H1 (cell line): ENCODE results near the gene NEUROG1. TPM values are rescaled to one million over a fixed set of nuclear protein-coding genes. Genes with fewer than 3 reads are reported as not detected.

Source experiments
- CTCF ChIA-PET: fragments of 300-600 bp; sonication (Branson Sonifier 250); formaldehyde crosslinking; loops from one replicate; lab custom pipeline; 2021; ENCODE audit not compliant: partially characterized antibody; lab: Charles Lee
- POLR2A ChIA-PET: fragments of 300-600 bp; sonication (Branson Sonifier 250); formaldehyde crosslinking; loops from one replicate; lab custom pipeline; 2021; ENCODE audit warnings: inconsistent platforms; ENCODE audit not compliant: partially characterized antibody; lab: Charles Lee
- DNase-seq, 2 experiments: peaks; one replicate each; pipeline versions ENCODE4 v3.0.0 to v3.0.0-alpha.2; 2010 to 2022; ENCODE audit warnings: low spot score in 2 of 2, low read depth in 1 of 2, mixed read lengths in 1 of 2
- FAIRE-seq: peaks from 2 replicates; lab custom pipeline; 2011; peaks lifted over from hg19 to GRCh38; lab: Jason Lieb, UNC
- H2AFZ ChIP-seq: 2 replicates; pipeline ENCODE4 v1.8.1; 2012; ENCODE audit warnings: low read length, inconsistent platforms
- H2AK5ac ChIP-seq: 2 replicates; pipeline ENCODE4 v1.6.1; 2013; ENCODE audit warnings: low read depth, low read length
- H2BK120ac ChIP-seq: replicated peaks from 2 replicates; pipeline ENCODE3; 2013; ENCODE audit warnings: low read depth, low read length, inconsistent platforms
- H2BK12ac ChIP-seq: 2 replicates; pipeline ENCODE4 v1.6.1; 2013; ENCODE audit warnings: low read depth, low read length
- H2BK15ac ChIP-seq: 2 replicates; pipeline ENCODE4 v1.6.1; 2013; ENCODE audit warnings: low read length
- H2BK20ac ChIP-seq: 2 replicates; pipeline ENCODE4 v1.6.1; 2013; ENCODE audit warnings: low read length
- H2BK5ac ChIP-seq: 2 replicates; pipeline ENCODE4 v1.6.1; 2013; ENCODE audit warnings: low read depth, low read length
- H3K14ac ChIP-seq: 2 replicates; pipeline ENCODE4 v1.6.1; 2013; ENCODE audit warnings: inconsistent platforms; ENCODE audit not compliant: insufficient read length
- H3K18ac ChIP-seq: 2 replicates; pipeline ENCODE4 v1.6.1; 2013; ENCODE audit warnings: low read length; ENCODE audit errors: extremely low read depth
- H3K23ac ChIP-seq: 2 replicates; pipeline ENCODE4 v1.6.1; 2013; ENCODE audit warnings: inconsistent platforms; ENCODE audit not compliant: insufficient read length
- H3K23me2 ChIP-seq: 2 replicates; pipeline ENCODE4 v1.6.1; 2013; ENCODE audit warnings: low read depth, low read length
- H3K27ac ChIP-seq: 2 replicates; pipeline ENCODE4 v1.6.1; 2011; ENCODE audit warnings: low read depth, low read length, inconsistent platforms
- H3K27me3 ChIP-seq, 4 experiments: replicated peaks in 1 of 4; 1 replicate in 1 of 4; 2 replicates in 3 of 4; pipeline versions ENCODE4 v1.6.1 to v1.8.1; 2011 to 2013; ENCODE audit warnings: low read length in 3 of 4, mild to moderate bottlenecking in 3 of 4, inconsistent platforms in 2 of 4, mixed read lengths in 2 of 4, moderate library complexity in 1 of 4; ENCODE audit not compliant: control insufficient read depth in 3 of 4, insufficient read depth in 3 of 4; ENCODE audit errors: extremely low read depth in 1 of 4
- H3K36me3 ChIP-seq, 4 experiments: 2 replicates each; pipeline versions ENCODE4 v1.6.1 to v1.8.1; 2011 to 2013; ENCODE audit warnings: mild to moderate bottlenecking in 4 of 4, low read length in 3 of 4, moderate library complexity in 2 of 4, control low read depth in 1 of 4, inconsistent platforms in 1 of 4; ENCODE audit not compliant: insufficient read depth in 4 of 4, control insufficient read depth in 2 of 4
- H3K4ac ChIP-seq: replicated peaks from 2 replicates; pipeline ENCODE3; 2013; ENCODE audit warnings: low read length, low read depth, mixed read lengths, inconsistent platforms; ENCODE audit not compliant: insufficient read length
- H3K4me1 ChIP-seq, 4 experiments: replicated peaks in 1 of 4; 1 replicate in 1 of 4; 2 replicates in 3 of 4; pipeline versions ENCODE4 v1.6.1 to v1.8.1; 2011 to 2013; ENCODE audit warnings: low read length in 3 of 4, inconsistent platforms in 2 of 4, mixed read lengths in 1 of 4; ENCODE audit not compliant: insufficient read depth in 4 of 4, control insufficient read depth in 3 of 4
- H3K4me2 ChIP-seq, 2 experiments: 2 replicates each; pipeline versions ENCODE4 v1.6.1 to v1.8.1; 2011 to 2013; ENCODE audit warnings: low read depth in 2 of 2, low read length in 2 of 2, control low read depth in 1 of 2, inconsistent platforms in 1 of 2, mild to moderate bottlenecking in 1 of 2; ENCODE audit not compliant: insufficient read depth in 1 of 2
- H3K4me3 ChIP-seq, 4 experiments: fragments of 200-600, 300-600 bp in 1 of 4; sonication (generic), shearing (Covaris generic), sonication (Bioruptor Twin) in 1 of 4; 2 replicates each; pipeline versions ENCODE4 v1.5.1 to v1.8.1; 2011 to 2016; ENCODE audit warnings: low read length in 4 of 4, low read depth in 3 of 4, control low read depth in 2 of 4, inconsistent platforms in 2 of 4, mild to moderate bottlenecking in 2 of 4, mixed read lengths in 1 of 4, moderate library complexity in 1 of 4; ENCODE audit not compliant: insufficient read depth in 2 of 4; ENCODE audit errors: extremely low read depth in 1 of 4
- H3K56ac ChIP-seq: replicated peaks from 2 replicates; pipeline ENCODE3; 2013; ENCODE audit warnings: low read depth, mild to moderate bottlenecking, mixed read lengths, low read length, inconsistent platforms; ENCODE audit not compliant: insufficient read length
- H3K79me1 ChIP-seq: 2 replicates; pipeline ENCODE4 v1.6.1; 2013; ENCODE audit warnings: low read depth, low read length, control low read depth
- H3K79me2 ChIP-seq, 2 experiments: 2 replicates each; pipeline versions ENCODE4 v1.6.1 to v1.8.1; 2012 to 2013; ENCODE audit warnings: low read length in 2 of 2, mild to moderate bottlenecking in 2 of 2, inconsistent platforms in 1 of 2; ENCODE audit not compliant: insufficient read depth in 2 of 2, control insufficient read depth in 1 of 2
- H3K9ac ChIP-seq, 4 experiments: replicated peaks in 1 of 4; 1 replicate in 1 of 4; 2 replicates in 3 of 4; pipeline versions ENCODE4 v1.6.1 to v1.8.1; 2011 to 2013; ENCODE audit warnings: low read depth in 3 of 4, low read length in 3 of 4, control low read depth in 2 of 4, mild to moderate bottlenecking in 2 of 4, moderate library complexity in 2 of 4, inconsistent platforms in 1 of 4; ENCODE audit errors: extremely low read depth in 1 of 4
- H3K9me3 ChIP-seq, 2 experiments: 2 replicates each; pipeline versions ENCODE4 v1.6.1 to v1.8.1; 2012 to 2013; ENCODE audit warnings: mild to moderate bottlenecking in 2 of 2, moderate library complexity in 2 of 2, control low read depth in 1 of 2, inconsistent platforms in 1 of 2, low read depth in 1 of 2, low read length in 1 of 2, mixed read lengths in 1 of 2; ENCODE audit not compliant: insufficient read depth in 2 of 2
- H4K20me1 ChIP-seq, 2 experiments: replicated peaks in 1 of 2; 2 replicates each; pipeline versions ENCODE3 to v1.8.1; 2011 to 2013; ENCODE audit warnings: inconsistent platforms in 2 of 2, low read length in 2 of 2, mild to moderate bottlenecking in 1 of 2; ENCODE audit not compliant: insufficient read depth in 2 of 2, control insufficient read depth in 1 of 2
- H4K5ac ChIP-seq: 2 replicates; pipeline ENCODE4 v1.6.1; 2013; ENCODE audit warnings: low read length, low read depth, mixed read lengths, inconsistent platforms; ENCODE audit not compliant: insufficient read length
- H4K8ac ChIP-seq: 2 replicates; pipeline ENCODE4 v1.8.0; 2013; ENCODE audit warnings: mild to moderate bottlenecking, moderate library complexity, low read length, inconsistent platforms; ENCODE audit not compliant: insufficient read depth; ENCODE audit errors: extremely low read depth
- H4K91ac ChIP-seq: replicated peaks from 2 replicates; pipeline ENCODE3; 2013; ENCODE audit warnings: low read length, mixed read lengths, inconsistent platforms; ENCODE audit not compliant: insufficient read length
- CBX8 ChIP-seq: fragments of 300-800, 300-1000 bp; sonication (generic); IDR thresholded peaks from 2 replicates; pipeline ENCODE4 v1.7.1; 2016; ENCODE audit warnings: low read depth, low read length, borderline replicate concordance
- CHD2 ChIP-seq: IDR thresholded peaks from 2 replicates; pipeline ENCODE4 v1.6.1; 2012; ENCODE audit warnings: low read length, improper control_type of control experiment
- CTBP2 ChIP-seq: IDR thresholded peaks from 2 replicates; pipeline ENCODE4 v1.7.0; 2011; ENCODE audit warnings: borderline replicate concordance, mild to moderate bottlenecking, moderate library complexity, mixed read lengths, low read length; ENCODE audit not compliant: insufficient read depth, insufficient read length
- E2F6 ChIP-seq: IDR thresholded peaks from 2 replicates; pipeline ENCODE4 v1.6.1; 2012; ENCODE audit warnings: inconsistent platforms
- EZH2 ChIP-seq: fragments of 200-600 bp; sonication (generic); IDR thresholded peaks from 2 replicates; pipeline ENCODE4 v1.7.1; 2012; ENCODE audit warnings: low read depth, mild to moderate bottlenecking, moderate library complexity, low read length, inconsistent platforms; ENCODE audit not compliant: severe bottlenecking
- GTF2F1 ChIP-seq: IDR thresholded peaks from 2 replicates; pipeline ENCODE4 v1.6.1; 2012; ENCODE audit warnings: low read depth, low read length, improper control_type of control experiment, borderline replicate concordance
- KDM1A ChIP-seq: fragments of 200-600, 300-600 bp; sonication (generic); IDR thresholded peaks from 2 replicates; pipeline ENCODE4 v1.7.1; 2016; ENCODE audit warnings: mild to moderate bottlenecking, low read length, borderline replicate concordance
- POU5F1 ChIP-seq: IDR thresholded peaks from 2 replicates; pipeline ENCODE4 v1.6.1; 2011; ENCODE audit warnings: low read depth, mild to moderate bottlenecking, low read length, moderate library complexity
- RFX5 ChIP-seq: IDR thresholded peaks from 2 replicates; pipeline ENCODE4 v1.6.1; 2011; ENCODE audit warnings: low read depth, low read length, improper control_type of control experiment, borderline replicate concordance
- SAP30 ChIP-seq: fragments of 300-600 bp; sonication (generic); IDR thresholded peaks from 2 replicates; pipeline ENCODE4 v1.7.1; 2012; ENCODE audit warnings: low read length, moderate library complexity, mild to moderate bottlenecking, inconsistent platforms; ENCODE audit not compliant: insufficient read depth, insufficient replicate concordance
- TAF1 ChIP-seq: IDR thresholded peaks from 2 replicates; pipeline ENCODE4 v1.6.1; 2011; ENCODE audit warnings: mild to moderate bottlenecking, low read depth, low read length
- TEAD4 ChIP-seq: IDR thresholded peaks from 2 replicates; pipeline ENCODE4 v1.6.1; 2012; ENCODE audit warnings: low read depth, low read length, inconsistent platforms, mixed read lengths
- WGBS, 2 experiments: shearing (Covaris generic) in 1 of 2; methylation state at CpG; one replicate each; pipeline versions ENCODE4 v1.1.6 to v1.1.7; 2013 to 2015; ENCODE audit warnings: low lambda C conversion rate in 2 of 2, mixed read lengths in 2 of 2, inconsistent platforms in 1 of 2, low coverage in 1 of 2, missing lambda C conversion rate in 1 of 2; ENCODE audit not compliant: insufficient replicate concordance in 2 of 2, insufficient coverage in 1 of 2, insufficient read length in 1 of 2; ENCODE audit errors: extremely low coverage in 1 of 2, missing lambda C conversion rate in 1 of 2; 5-methylcytosine and 5-hydroxymethylcytosine counted together
- polyA plus RNA-seq, 7 experiments: library from polyadenylated mRNA; depleted of rRNA in 3 of 7; stranded (reverse) in 5 of 7; unstranded in 2 of 7; fragments of >200 nt in 5 of 7; fragments of 200-250 nt in 2 of 7; gene quantifications; 1 replicate in 5 of 7; 2 replicates in 1 of 7; 4 replicates in 1 of 7; pipeline versions ENCODE4 v1.2.1 to v1.2.3, GENCODE V29; 2011 to 2013; ENCODE audit warnings: missing spikeins in 2 of 7, mixed read lengths in 2 of 7
- total RNA-seq: library from RNA; stranded (reverse); fragmentation: NEBNext Ultra II Directional; extraction: Animal tissue kit (Norgen Biotek cat#: 25700); gene quantifications from 2 replicates; pipeline ENCODE4 v1.2.1, GENCODE V29; 2021

The NEUROG1 gene
- total and polyA plus RNA-seq, 2 of the 8 experiments (the other 6 are each of a cell fraction or from before 2014, with no cell fraction given) = not detected

- Histone ChIP-seq H3K14ac (no peak overlapping the region), H3K27ac (no peak overlapping the region), H3K56ac (no peak overlapping the region), H2BK12ac (no peak overlapping the region), H3K23ac (no peak overlapping the region), H3K79me2 (no peaks in the 10 kb centered on the region), H2BK20ac (no peak overlapping the region), H4K91ac (no peak overlapping the region), H3K4me1 (peaks cover 0 to 7% (median 0%) of the 10 kb centered on the region in 4 experiments; a peak in 1 of 7 replicates), H4K5ac (no peak overlapping the region), H4K20me1 (peaks cover 0 to 2% of the 10 kb centered on the region in 2 experiments), H2AK5ac (no peak overlapping the region), H3K18ac (no peak overlapping the region), H2BK5ac (no peak overlapping the region), H3K4me3 (peak overlapping the region in 2 of 4 experiments; percentile 15 to 46; a peak in 4 of 8 replicates), H3K79me1 (no peaks in the 10 kb centered on the region), H2BK120ac (no peak overlapping the region), H3K9me3 (no peaks in the 10 kb centered on the region), H2BK15ac (no peak overlapping the region), H2AFZ (no peak overlapping the region), H3K4me2 (peak overlapping the region; percentile 72 to 74), H3K27me3 (peaks cover 6 to 52% (median 39%) of the 10 kb centered on the region in 4 experiments), H3K4ac (no peak overlapping the region), H4K8ac (no peak overlapping the region), H3K23me2 (no peaks in the 10 kb centered on the region), H3K36me3 (no peaks in the 10 kb centered on the region), H3K9ac (no peak overlapping the region)
- ChIA-PET CTCF (interaction anchor here (1.0 to 2.0 kb wide), 5 partner anchors 20 to 53 kb away, joined by 3 to 12 read pairs (median 5); no protein-coding TSS in a partner anchor), POLR2A (interaction anchor here (0.9 to 1.9 kb wide), 2 partner anchors 14 to 20 kb away, joined by 3 to 4 read pairs; no protein-coding TSS in a partner anchor)
- WGBS, 2 experiments = 8% methylated on average over 16 of the region's 16 CpGs; no CpG with 5 or more reads in 1 of the 2 experiments
- FAIRE-seq (no peak), DNase-seq (no peak)
- no peak for TF ChIP-seq POU5F1
- no peak for TF ChIP-seq CBX8
- no peak for TF ChIP-seq GTF2F1
- TF ChIP-seq KDM1A = no peak
- TF ChIP-seq TEAD4 = no peak
- TF ChIP-seq TAF1 = no peak
- TF ChIP-seq SAP30 = peak; percentile 68
- TF ChIP-seq CHD2 = peak; percentile 63; the same call in 1 of the 2 replicates
- TF ChIP-seq CTBP2 = peak; percentile 73
- TF ChIP-seq EZH2 = no peak
- TF ChIP-seq E2F6 = no peak
- no peak for TF ChIP-seq RFX5
These were observed 27.2 kb downstream of the NEUROG1 start for GRCh38 chr5:135508496-135509005.
